NCI-H1092 (cell line): Measurements from ENCODE around the gene HPS3.

ENCODE experiments used
- DNase-seq: peaks from one replicate; lab custom pipeline; 2025; lab: John Stamatoyannopoulos, UW

The HPS3 gene

DNA sequence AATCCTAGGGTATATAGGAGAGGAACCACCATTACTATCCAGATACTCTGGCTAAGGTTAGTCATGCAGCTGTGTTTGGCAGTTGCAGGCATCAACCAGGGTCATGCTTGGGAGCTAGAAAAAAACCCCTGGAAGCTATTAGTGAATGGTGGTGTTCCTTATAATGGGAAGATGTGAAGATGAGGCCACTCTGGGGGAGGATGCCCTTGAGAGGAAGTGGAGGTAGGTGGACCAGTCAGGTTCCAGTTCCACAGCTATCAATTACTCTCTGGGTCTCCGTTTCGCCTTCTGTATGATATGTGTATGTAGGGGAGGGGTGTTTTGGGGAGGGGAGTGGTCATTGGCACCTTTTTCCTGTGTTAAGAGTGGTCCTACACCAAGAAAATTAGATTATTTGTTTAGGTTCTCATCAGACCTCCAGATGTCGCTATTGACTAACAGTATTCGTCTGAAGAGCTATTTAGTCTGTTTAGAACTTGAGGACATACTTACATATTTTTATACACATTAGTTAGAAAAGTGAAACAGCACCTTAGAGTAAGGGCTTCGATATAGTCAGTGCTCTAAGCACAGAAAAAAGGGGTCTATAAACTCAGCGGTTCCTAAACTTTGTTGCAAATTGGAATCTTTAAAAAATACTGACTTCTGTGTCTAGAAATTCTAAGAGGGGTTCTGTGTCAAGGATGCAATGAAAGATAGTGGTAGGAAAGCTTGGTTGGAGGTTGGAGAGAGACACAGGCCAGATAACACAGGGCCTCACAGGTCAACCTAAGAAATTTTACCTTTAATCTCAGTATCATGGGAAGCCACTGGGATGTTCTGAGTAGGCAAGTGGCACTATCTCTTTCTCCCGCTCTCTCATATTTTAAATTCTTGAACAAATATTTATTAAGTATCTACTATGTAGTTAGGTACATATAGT, 9.1 kb upstream of the HPS3 start:
- peak; percentile 48 for DNase-seq

DNA sequence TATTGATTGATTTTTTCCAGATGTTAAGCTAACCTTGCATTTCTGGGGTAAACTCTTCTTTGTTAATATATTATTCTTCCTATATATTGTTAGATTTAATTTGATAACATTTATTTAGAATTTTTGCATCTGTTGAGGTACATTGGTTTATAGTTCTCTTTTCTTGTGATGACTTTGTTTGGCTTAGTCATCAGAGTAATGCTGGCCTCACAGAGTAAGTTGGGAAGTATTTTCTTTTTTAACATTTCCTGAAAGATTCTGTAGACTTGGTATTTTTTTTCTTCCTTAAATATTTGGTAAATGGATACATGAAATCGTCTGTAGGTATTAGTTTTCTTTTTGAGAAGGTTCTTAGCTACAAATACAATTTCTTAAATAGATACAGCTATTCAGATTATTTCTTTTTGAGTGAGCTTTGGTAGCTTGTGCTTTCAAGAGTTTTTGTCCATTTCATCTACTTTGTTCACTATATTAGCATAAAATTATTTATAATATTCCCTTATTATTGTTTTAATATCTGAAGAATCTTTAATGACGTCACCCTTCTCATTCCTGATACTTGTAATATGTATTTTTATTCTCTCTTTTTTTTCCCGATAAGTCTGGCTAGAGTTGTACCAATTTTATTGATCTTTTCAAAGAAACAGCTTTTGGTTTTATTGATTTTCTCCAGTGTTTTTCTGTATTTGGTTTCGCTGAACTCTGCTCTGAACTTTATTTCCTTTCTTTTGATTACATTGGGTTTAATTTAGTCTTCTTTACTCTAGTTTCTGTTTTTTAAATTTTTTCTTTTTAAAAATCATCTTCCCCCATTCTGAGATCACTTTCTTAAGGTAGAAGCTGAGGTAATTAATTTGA, 6.5 kb upstream of the HPS3 start:
- DNase-seq: no peak

DNA sequence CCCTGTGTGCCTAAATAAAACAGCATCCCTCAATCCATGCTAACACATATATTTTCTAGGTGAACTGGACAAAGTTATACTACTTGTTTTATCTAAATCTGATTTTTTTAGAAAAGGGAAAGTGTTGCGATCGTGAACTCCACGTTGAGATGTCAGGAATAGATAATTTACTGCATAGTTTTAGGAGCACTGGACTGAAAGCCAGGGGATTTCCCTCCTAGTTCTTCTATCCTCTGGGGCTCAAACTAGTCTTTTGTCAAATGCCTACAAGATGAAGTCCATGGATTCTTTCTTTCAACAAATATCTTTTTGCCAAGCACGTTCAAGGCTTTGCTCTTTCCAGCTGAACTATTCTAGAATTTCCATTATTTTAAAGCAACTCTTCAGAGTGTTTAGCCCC, 617 bp upstream of the HPS3 start:
- DNase-seq: no peak

DNA sequence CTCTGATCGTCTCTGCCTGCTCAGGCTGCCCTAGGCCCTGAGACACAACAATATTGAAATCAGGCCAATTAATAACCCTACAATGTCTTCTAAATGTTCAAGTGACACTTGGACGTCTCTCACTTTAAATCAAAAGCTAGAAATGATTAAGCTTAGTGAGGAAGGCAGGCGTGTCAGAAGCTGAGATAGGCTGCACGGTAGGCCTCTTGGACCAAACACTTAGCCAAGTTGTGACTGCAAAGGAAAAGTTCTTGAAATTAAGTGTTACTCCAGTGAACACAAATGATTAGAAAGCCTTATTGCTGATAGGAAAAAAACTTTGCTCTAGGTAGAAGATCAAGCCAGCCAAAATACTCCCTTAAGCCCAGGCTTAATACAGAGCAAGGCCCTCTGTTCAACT, 2.2 kb downstream of the HPS3 start:
- DNase-seq: no peak

DNA sequence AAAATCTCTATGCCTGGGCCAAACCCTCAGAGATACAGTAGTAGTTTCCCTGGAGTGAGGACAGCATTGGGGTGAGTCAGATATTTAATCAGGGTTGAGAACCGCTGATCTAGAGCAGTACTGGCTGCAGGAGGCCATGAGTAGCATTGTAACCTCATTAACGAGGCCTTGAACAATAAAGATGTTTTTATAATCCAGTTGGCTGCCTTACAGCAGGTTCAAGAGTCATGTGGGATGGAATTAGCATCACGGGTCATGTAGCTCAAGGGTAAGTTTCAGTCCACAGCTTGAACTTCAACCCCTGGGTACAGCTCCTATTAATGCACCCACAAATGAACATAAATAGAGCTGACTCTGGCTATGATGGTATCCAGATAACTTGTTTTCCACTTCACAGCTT, 5.1 kb downstream of the HPS3 start:
- no peak for DNase-seq

DNA sequence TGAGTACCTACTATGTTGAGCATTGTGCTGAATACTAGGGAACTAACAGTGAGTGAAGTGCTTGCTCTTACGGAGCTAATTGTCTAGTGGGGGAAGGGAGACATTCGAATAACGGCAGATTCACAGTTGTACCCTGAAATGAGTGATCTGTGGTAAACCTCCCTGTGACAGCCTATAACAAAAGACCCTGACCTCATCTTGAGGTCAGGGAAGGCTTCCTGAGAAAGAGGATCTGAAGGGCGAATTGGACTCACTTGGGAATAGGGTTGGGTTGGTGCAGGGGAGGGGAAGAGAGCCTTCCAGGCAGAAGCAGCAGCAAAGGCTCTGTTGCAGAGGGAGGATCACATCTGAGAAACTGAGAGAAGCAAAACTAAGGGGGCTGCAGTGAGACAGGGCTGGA, 13.2 kb downstream of the HPS3 start:
- no peak for DNase-seq

DNA sequence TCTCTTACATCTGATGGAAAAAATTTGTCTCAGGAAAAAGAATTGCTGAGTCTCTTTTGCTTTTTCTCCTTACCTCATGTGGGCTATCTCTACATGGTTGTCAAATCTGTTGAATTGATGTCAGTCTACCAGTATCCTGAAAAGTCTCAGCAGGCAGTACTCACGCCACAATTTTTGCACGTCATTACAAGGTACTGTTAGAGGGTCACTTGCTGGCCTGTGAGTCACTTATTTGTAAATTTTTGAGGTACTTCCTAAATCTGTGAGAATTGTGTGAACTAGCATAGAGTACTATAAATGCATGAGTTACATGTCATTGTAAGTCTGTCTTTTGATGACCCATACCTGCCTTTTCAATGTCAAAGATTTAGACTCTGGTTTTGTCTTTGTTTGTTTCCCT, 15.9 kb downstream of the HPS3 start:
- DNase-seq: no peak

DNA sequence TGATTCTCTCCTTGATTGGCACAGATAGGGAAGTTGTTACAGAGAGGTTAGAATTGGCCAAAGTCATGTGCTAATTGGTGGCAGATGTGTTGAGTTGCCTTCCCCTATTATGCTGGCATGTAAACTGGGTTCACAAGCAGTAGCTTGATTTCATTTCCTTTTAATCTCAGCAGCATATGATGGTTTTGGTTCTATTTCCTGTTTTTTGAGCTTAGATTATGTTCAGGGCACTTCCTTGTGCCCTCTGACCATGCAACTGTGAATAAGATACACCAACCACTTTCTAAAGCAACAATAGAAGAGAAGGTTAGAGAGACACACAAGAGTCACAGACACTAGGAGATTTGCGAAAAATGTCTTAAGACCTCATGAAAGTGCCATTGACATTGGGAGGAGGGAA, 16.5 kb downstream of the HPS3 start:
- no peak for DNase-seq

DNA sequence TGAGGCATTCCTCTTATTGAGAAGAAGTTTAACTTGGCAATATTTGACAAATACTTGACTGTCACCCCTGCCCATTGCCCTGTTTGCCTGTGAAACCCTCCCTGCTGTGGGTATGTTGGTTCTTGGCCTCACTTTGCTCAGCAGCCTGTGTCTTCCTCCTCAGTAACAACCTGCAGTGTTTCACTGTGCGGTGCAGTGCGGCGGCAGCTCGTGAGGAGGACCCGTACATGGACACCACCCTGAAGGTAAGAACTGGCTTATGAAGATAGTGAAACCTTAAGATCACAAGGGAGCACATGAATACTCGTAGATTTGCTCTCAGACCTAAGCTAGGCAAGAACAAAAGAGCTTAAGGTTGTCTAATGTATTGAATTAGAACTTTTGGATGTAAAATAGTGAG, 21.0 kb downstream of the HPS3 start:
- no peak for DNase-seq

DNA sequence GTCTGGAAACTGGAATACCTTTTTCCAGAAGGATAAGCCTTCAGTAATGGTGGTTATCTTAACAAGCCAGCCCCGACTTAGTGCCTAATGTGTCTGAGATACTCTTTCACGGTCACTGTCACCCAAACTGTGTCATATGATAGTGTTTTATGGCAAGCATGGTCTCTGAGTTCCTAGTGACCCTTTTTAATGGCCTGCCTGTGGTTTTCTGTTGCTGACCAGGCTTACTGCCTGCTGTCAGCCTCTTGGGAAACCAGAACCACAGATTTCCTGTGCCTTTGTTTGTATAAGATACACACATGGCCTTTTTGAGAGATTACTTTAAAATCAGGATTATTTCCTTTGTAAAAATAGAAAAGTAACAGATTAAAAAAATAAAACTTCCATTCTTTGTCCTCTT, 22.4 kb downstream of the HPS3 start:
- no peak for DNase-seq

DNA sequence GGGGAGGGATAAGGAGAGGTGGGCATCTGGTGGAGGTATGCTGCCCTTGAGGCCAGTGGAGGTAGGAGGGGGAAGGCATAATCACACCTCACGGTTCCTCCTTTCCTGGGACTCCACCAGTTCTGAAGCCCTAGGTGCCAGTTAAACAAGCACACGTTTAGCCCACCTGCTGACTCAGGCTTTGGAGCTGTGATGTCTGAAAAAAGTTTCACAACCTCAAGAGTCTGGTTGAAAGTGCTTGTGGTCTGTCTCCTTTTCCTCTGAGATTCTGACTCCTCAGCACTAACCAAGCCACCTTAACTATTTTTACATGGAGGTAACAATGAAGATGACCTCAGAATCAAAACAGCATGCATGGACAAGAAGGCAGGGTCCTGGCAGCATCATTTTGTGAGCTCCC, 23.0 kb downstream of the HPS3 start:
- no peak for DNase-seq

DNA sequence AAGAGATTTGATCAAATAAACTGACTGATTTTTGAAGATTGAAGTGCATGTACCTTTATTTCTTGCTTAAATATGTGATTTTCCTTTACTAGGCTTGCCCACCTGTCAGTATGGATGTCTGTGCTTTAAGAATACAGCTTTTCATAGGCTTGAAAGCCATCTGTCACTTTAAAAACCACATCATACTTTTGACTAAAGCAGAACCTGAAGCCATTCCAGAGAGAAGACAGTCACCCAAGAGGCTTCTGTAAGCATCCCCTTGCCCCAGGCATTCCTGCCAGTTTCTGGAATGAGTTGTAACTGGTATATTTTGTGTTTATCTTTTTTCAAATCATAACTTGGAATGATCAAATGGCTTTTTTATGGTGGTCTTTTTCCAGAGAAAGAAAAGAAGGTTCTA, 24.0 kb downstream of the HPS3 start:
- no peak for DNase-seq

DNA sequence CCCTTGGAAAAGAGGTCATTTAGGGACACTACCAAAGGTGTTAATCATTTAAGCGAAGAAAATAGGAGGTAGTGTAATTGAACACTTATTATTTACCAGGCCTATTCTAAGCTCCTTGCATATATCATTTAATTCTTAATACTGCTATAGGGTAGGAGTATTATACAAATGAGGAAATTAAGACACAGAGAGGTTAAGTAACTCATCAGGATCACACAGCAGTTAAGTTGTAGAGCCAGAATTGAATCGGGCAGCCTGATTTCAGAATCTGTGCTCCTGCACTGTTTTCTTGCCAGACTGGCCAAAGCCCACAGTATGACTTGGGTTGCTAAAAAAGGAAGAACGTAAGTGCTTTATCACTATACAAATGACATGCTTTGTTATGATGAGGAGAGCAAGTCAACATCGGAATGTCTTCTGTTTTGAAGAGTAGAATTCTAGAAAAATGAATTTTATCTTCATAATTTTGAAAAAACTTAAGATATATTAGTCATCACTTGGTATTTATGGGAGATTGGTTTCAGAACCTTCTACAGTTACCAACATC, 31.4 kb downstream of the HPS3 start:
- no peak for DNase-seq

DNA sequence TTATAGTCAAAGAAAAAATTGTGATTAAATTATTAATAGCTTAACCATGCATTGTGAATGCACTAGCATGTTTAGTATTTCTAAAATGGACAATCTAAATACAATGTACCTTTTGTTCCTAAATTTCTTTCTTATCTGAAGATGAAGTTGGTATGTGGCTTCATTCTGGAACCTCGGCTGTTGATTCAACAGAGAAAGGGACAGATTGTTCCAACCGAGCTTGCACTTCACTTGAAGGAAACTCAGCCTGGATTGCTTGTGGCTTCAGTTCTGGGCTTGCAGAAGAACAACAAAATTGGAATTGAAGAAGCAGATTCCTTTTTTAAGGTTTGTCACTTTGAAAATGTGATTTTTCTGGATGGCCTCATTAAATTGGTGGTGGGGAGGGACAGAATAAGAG, 32.6 kb downstream of the HPS3 start:
- DNase-seq: no peak

DNA sequence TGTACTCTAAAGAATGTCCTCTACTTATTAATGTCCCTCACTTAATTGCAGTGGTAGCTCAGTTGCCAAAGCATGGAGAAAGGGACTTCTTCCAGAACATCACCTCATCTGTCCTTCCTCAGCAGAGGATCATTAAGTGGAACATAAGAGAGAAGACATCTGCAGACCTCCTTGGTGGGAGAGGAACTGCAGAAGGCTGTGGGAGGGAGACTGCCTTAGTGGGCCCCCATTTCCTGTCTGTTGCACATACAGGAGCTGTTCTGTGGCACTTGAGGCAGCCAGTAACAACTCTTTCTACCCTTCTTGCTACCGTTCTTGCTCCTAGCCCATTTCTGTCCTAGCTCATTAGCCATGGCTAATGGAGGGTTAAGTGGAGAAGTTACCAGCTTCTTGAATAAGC, 33.6 kb downstream of the HPS3 start:
- DNase-seq: no peak

DNA sequence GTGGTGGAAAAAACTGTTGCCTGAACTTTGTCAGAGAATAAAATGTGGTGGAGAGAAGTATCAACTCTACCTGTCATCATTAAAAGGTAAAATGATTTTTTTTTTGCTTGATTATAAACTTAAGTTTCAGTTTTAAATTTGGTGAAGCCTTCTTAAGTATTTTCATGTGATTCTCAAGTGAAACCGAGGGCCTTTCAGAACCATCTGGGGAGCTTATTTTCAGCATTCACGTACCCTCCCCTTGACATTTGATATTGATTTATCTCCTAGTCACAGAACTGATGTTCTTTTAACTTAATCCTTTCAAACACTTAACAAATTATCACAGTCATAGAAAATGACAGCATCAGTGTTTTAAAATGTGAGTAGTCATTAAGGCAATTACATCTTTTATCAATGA, 38.5 kb downstream of the HPS3 start:
- DNase-seq: no peak

DNA sequence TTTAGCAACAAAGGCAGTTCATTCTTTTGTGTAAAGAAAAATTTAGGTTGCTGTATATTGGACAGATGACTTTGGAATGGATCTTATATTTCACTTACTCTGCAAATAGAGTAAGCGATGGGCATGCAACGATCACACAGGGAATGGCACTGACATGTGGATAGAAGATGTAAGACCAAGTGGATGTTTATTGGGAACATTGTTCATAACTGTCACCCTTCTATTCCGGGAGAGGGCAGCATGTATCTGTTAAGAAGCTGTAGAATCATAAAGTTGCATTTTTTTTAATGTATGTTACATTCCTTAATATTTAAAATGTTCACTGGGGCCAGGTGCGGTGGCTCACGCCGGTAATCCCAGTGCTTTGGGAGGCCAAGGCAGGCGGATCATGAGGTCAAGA, 41.2 kb downstream of the HPS3 start:
- no peak for DNase-seq

DNA sequence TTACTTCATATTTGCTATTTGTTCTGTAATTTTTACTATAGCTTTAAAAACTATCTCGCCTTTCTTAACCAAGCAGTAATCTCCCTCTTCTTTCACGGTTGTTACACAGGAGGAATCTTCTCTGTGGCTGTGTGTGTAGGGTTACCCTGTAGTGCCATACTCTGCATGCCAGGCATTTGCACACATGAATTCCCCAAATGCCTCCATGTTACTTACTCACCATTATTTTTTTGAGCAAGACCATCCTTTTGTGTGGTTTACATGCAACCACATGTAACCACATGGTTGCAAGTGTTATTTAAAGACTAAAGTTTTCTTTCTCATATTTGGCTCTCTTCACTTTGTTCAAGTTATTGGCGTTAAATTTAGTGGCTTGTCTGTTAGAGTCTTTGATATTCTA, 45.5 kb downstream of the HPS3 start:
- DNase-seq: no peak

DNA sequence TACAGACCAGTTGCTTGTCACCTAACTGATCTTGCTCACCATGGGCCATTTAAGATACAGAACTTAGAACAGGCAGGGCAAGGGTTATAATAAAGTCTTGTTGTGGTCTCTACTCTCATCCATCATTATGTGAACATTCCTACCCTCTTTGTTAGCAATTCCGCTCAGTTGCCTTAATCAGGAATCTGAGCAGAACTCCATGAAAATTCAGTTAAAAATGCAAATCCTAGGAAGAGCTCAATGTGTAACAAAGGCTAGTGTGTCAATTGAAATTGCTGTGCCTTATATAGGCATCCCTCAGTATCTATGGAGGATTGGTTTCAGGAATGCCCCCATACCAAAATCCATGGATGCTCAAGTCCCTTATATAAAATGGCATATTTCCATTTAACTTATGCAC, 47.7 kb downstream of the HPS3 start:
- no peak for DNase-seq

DNA sequence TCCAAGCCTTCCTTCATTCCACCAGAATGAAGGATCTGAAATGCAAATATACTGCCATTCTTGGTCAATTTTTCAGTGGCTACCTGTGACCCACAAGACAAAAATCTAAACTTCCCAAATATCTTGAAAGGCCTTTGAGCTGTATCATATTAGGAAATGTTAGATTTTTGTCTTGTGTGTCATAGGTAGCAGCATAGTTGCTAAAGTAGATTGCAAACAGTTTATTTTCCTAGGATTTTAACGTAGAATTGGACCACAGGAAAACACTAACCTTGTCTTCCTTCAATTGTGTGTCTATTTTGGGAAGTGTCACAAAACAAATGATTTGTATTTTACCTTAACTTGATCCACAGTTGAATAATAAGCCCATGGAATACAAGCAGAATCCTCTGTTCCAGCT, 49.8 kb downstream of the HPS3 start:
- DNase-seq: no peak

DNA sequence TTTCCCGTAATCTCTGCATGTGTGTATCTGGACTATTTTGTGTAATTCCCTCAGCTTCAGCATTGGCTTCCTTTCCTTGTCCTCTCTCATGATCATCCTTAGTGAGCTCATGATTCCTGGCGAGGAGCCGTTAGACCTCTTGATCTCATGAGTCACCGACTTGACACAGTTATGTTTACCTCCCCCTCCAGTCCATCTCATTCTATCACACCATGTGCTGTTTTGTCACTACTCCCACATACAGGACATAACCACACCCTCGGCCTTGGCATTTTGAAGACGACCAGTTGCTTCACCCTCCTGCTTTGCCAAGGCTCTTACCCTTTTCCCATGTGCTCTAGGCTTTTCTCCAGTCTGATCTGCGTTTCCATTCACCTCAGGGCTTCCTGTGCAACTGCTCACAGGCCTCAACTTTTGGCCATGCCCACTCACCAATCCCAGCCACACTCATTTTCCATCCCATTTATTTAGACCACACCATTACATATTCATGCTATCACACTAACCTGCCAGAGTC, 50.7 kb downstream of the HPS3 start:
- no peak for DNase-seq

DNA sequence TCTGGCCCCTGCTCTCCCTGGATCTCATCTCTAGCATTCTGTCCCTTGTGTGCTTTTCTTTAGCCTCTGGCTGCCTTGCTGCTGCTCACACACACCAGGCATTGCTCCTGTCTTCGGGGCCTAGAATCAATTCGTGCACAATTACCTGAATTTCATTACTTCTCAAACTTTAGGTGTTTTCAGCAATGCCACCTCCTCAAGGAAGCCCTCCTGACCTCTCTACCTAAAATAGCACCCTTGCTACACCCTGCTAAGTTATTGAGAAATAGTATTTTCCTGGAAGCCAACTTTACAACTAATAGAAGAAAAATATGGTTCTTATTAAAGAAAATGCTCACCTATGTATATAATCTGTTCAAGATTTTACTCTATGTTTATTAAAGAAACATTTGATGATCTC, 51.7 kb downstream of the HPS3 start:
- no peak for DNase-seq

DNA sequence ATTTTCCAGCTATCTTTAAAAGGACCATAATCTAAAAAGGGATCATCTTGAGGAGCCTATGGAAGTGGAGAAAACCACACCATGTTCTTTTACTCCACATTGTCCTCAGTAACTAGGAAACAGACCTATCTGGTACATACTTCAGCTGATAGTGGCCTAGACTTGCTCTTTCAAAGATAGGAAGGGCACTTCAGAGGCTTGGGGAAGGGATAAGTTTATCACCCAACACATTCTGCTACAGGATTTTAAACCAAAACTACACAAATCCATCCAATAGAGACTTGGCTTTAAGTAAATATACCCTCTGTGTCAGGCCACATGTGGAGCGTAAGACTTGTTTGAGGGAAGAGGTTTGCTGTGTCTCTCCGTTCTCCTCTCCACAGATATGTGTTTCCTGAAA, 56.8 kb downstream of the HPS3 start:
- no peak for DNase-seq
